IPS-20b (cell line): Measurements from ENCODE around the gene SBF2.

ENCODE experiments used
- H3K27ac ChIP-seq: one replicate; pipeline ENCODE4 v1.5.1; 2013; ENCODE audit warnings: low read length
- H3K27me3 ChIP-seq: 2 replicates; pipeline ENCODE4 v1.6.1; 2013; ENCODE audit warnings: mild to moderate bottlenecking, low read length, inconsistent platforms; ENCODE audit not compliant: insufficient read depth
- H3K36me3 ChIP-seq: 2 replicates; pipeline ENCODE4 v1.6.1; 2013; ENCODE audit warnings: low read depth, mild to moderate bottlenecking, inconsistent platforms, low read length, moderate library complexity; ENCODE audit not compliant: insufficient read depth
- H3K4me1 ChIP-seq: 2 replicates; pipeline ENCODE4 v1.6.1; 2013; ENCODE audit warnings: mild to moderate bottlenecking, control low read depth, inconsistent platforms, low read length, moderate library complexity; ENCODE audit not compliant: insufficient read depth
- H3K4me3 ChIP-seq: 2 replicates; pipeline ENCODE4 v1.5.1; 2013; ENCODE audit warnings: mild to moderate bottlenecking, low read length, inconsistent platforms
- H3K9ac ChIP-seq: 2 replicates; pipeline ENCODE4 v1.6.1; 2013; ENCODE audit warnings: low read depth, mild to moderate bottlenecking, inconsistent platforms, low read length, moderate library complexity
- H3K9me3 ChIP-seq: 2 replicates; pipeline ENCODE4 v1.6.1; 2013; ENCODE audit warnings: mild to moderate bottlenecking, low read depth, low read length, inconsistent platforms; ENCODE audit not compliant: insufficient read depth

SBF2 gene

DNA sequence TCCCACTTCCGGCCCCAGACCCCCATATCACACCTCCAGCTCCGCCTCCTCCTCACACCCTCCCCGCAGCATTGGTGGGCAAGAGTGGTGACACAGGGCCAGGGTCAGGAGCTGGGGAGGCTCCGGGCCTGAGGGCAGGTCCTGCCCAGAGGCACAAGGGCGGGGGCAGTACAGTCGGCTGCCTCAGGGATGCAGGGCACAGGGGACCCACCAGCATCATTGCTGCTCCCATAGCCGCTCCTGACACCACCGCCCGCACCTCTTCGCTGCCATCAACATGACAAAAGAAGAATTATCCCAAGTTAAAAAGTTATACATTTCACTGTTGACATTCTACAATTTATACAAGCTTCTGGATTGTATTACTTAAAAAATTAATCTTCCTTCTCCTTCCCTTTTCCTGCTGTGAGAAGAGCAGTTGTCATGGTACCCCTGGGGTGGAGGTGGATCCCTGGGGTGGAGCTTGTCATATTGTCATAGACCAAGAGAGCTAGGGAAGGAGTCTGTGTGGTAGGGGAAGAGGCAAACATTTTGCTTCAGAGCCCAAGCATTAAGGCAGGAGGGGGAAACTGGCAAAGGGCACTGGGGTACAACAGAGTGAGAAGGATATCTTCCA lies 4.1 kb downstream of the SBF2 start:
- Histone ChIP-seq H3K36me3 (peaks cover 5% of the 10 kb centered on the region; the same call in 1 of the 2 replicates), H3K9me3 (no peaks in the 10 kb centered on the region), H3K4me1 (peaks cover 9% of the 10 kb centered on the region; the same call in 1 of the 2 replicates), H3K4me3 (no peak overlapping the region), H3K9ac (no peak overlapping the region), H3K27me3 (peaks cover under 1% of the 10 kb centered on the region; the same call in 1 of the 2 replicates), H3K27ac (no peak overlapping the region)

DNA sequence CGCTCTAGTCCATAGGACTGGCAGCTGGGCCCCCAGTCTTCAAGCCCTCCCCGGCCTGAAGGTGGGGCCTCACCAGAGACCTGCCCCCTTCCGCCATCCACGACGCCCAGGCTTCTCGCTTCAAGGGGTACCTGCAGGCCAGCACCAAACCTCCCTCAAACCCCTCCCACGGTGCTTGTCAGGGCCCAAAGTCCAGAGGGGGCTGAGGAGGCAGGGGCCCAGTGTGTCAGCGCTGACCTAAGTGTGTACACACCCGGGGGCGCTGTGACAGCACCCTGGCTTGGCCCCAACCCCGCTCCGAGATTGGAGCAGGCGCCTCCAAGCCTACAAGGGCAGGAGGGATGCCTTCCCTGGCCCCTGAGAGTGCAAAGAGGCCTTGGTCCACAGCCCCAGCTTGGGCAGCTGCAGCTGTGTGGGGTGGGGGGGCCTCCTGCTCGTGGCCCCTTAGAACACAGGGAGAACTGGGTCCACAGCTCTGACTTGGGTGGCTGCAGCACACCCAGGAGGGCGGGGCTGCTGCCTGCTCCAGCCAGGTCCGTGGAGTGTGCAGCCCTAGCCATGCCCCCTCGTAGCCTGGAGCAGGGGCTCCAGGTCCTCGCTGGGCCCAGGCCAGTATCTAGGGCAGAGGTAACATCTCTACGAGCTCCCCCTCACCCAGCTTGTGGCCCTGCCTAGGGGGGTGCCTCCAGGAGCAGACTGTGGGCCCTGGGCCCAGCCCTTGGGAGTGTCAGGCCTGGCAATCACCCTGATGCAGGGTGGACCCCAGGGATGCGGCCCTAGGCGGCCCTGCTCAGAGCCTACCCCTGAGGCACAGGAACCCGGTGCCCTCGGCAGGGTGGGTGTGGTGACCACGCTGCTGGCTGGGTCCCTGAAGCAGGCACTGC lies 4.9 kb downstream of the SBF2 start:
- H3K9ac ChIP-seq = no peak overlapping the region
- no peaks in the 10 kb centered on the region for H3K27me3 ChIP-seq
- H3K4me3 ChIP-seq = no peak overlapping the region
- peaks cover 5% of the 10 kb centered on the region; the same call in 1 of the 2 replicates for H3K36me3 ChIP-seq
- no peaks in the 10 kb centered on the region for H3K9me3 ChIP-seq
- H3K4me1 ChIP-seq = peaks cover 9% of the 10 kb centered on the region; the same call in 1 of the 2 replicates
- H3K27ac ChIP-seq = no peak overlapping the region

DNA sequence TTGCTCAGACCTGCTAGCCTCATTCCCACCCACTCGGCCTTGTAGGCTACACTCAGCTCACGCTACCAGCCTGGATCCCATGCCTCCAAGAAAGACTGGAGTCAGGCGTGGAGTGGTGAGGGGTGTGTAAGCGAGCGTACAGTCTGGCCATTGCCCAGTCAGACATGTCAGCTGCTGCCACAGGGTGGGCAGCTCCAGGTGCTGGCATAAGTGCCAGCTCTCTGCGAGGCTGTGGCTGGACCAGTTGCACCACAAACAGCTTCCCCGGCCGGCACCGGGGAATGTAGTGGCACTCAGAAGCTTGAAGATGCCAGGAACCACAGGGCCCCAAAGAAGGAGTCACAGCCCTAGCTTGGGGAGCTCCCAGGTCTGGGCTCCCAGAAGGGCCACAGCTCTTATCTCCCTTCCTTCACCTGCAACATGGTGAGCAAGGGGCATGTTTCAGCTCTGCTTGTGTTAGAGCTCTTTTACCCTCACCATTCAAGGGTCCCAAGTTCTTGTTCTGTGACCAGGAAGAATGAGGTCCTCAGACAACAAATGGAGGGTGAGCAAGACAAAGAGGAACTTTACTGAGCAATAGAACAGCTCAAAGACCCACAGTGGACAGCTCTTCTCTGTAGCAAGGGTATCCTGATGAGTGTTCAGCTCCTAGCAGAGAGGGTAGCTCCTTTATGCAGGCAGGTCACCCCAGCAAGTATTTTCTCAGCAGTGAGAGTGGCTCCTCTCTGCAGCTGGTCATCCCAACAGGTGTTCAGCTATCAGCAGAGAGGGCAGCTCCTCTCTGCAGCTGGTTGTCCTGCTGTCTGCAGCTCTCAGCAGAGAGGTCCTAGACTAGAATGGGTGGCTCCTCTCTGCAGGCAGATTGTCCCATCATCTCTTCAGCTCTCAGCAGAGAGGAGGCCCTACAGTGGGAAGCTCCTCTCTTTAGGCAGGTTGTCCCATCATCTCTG lies 6.0 kb downstream of the SBF2 start:
- no peak overlapping the region for H3K4me3 ChIP-seq
- peaks cover 5% of the 10 kb centered on the region; the same call in 1 of the 2 replicates for H3K36me3 ChIP-seq
- no peak overlapping the region for H3K9ac ChIP-seq
- H3K4me1 ChIP-seq = peaks cover 8% of the 10 kb centered on the region; the same call in 1 of the 2 replicates
- no peaks in the 10 kb centered on the region for H3K9me3 ChIP-seq
- no peak overlapping the region for H3K27ac ChIP-seq
- no peaks in the 10 kb centered on the region for H3K27me3 ChIP-seq

DNA sequence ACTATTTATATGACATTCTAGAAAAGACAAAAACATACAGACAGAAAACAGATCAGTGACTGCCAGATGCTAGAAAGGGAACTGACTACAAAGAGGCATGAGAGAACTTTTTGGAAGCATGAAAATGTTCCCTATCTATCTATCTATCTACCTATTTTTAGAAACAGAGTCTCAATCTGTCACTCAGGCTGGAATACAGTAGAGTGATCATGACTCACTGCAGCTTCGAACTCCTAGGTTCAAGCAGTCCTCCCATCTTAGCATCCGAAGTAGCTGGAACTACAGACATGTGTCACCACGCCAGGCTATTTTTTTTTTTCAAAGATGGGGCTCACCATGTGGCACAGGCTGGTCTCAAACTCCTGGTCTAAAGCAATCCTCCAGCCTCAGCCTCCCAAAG lies 6.9 kb downstream of the SBF2 start:
- H3K4me1 ChIP-seq = 0 out of 2 replicates have a peak, but pooled peaks cover 3% of the 10 kb centered on the region
- H3K27ac ChIP-seq = no peak overlapping the region
- no peaks in the 10 kb centered on the region for H3K27me3 ChIP-seq
- H3K36me3 ChIP-seq = peaks cover 5% of the 10 kb centered on the region; the same call in 1 of the 2 replicates
- no peak overlapping the region for H3K4me3 ChIP-seq
- H3K9me3 ChIP-seq = no peaks in the 10 kb centered on the region
- no peak overlapping the region for H3K9ac ChIP-seq

DNA sequence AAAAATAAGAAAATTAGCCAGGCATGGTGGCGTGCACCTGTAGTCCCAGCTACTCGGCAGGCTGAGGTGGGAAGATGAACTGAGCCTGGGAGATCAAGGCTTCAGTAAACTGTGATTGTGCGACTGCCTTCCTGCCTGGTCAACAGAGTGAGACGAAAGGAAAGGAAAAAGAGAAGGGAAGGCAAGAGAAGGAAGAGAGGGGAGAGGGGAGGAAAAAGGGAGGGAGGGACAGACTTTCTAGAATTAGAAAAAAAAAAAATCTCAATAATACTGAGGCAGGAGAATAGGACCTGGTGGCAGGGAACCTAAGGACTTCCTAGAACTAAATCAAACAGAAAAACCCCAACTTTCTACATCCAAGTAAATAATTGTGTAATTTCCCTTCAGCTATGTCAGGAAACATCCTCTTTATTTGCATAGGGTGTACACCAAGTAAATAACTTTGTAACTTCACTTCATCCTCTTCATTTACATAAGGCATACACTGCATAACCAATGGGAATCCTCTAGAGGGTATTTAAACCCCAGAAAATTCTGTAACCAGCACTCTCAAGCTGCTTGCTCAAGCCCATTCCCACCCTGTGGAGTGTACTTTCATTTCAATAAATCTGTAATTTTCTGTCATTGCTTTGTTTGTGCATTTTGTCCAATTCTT lies 8.7 kb downstream of the SBF2 start:
- no peaks in the 10 kb centered on the region for H3K9me3 ChIP-seq

DNA sequence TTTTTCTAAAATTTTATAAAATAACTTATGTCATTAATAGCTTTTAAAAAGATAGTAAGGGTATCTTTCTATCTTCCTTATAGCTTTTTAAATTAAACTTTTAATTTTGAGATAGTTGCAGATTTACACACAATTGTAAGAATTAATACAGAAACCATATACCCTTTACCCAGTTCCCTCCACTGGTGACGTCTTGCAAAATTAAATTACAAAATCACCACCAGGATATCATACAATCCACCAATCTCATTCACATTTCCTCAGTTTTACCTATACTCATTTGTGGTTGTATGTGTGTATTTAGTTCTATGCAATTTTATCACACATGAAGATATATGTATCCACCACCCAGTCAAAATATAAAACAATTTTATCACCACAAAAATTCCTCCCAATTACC lies 10.0 kb downstream of the SBF2 start:
- H3K4me1 ChIP-seq = no peaks in the 10 kb centered on the region
- no peak overlapping the region for H3K9ac ChIP-seq
- no peaks in the 10 kb centered on the region for H3K9me3 ChIP-seq
- no peak overlapping the region for H3K27ac ChIP-seq
- H3K27me3 ChIP-seq = no peaks in the 10 kb centered on the region
- H3K36me3 ChIP-seq = peaks cover 5% of the 10 kb centered on the region; the same call in 1 of the 2 replicates
- H3K4me3 ChIP-seq = no peak overlapping the region

More for the DNA sequence above, 8.7 kb downstream of the SBF2 start:
- Histone ChIP-seq H3K36me3 (peaks cover 5% of the 10 kb centered on the region; the same call in 1 of the 2 replicates), H3K9ac (no peak overlapping the region), H3K4me3 (no peak overlapping the region), H3K27me3 (no peaks in the 10 kb centered on the region), H3K27ac (no peak overlapping the region), H3K4me1 (0 out of 2 replicates have a peak, but pooled peaks cover 3% of the 10 kb centered on the region)

DNA sequence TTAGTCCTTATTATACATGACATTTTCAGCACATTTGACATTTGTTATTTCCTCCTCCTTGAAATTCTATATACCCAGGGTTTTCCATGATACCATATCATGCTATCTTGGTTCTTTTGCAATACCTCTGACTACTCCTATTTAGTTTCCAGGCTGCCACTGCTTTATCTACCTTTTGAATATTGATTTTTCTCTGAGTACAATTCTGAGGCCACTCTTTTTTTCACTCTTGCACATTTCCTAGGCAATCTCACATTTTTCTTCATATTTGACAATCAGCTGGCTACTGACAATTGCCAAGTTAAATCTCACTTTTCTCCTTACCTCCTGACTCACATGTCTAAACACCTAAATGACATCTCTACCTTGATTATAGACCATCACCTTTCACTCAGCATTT lies 11.9 kb downstream of the SBF2 start:
- peaks cover 5% of the 10 kb centered on the region; the same call in 1 of the 2 replicates for H3K4me1 ChIP-seq
- no peaks in the 10 kb centered on the region for H3K27me3 ChIP-seq
- no peak overlapping the region for H3K27ac ChIP-seq
- no peaks in the 10 kb centered on the region for H3K9me3 ChIP-seq
- no peak overlapping the region for H3K9ac ChIP-seq
- no peaks in the 10 kb centered on the region for H3K36me3 ChIP-seq
- no peak overlapping the region for H3K4me3 ChIP-seq

DNA sequence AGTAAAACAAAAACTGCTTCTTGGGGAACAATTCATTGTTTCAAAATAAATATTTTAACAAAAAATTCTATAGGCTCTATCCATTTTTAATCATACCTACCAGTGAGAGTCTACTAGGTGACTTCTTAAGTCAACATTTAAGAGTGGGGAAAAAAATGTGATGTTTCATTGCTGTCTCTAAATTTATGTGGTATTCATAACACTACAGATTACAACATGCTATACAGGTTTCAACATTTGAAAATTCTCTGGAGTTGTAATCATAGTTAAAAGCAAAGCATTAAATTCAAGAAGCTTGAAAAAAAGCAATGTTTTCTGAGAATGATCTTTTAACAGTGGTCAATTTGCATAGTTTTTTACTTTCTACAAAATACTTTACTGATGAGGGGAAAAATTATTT lies 18.3 kb downstream of the SBF2 start:
- Histone ChIP-seq H3K9ac (no peak overlapping the region), H3K9me3 (no peaks in the 10 kb centered on the region), H3K36me3 (no peaks in the 10 kb centered on the region), H3K27ac (no peak overlapping the region), H3K4me3 (no peak overlapping the region), H3K27me3 (no peaks in the 10 kb centered on the region), H3K4me1 (peaks cover 8% of the 10 kb centered on the region; the same call in 1 of the 2 replicates)

DNA sequence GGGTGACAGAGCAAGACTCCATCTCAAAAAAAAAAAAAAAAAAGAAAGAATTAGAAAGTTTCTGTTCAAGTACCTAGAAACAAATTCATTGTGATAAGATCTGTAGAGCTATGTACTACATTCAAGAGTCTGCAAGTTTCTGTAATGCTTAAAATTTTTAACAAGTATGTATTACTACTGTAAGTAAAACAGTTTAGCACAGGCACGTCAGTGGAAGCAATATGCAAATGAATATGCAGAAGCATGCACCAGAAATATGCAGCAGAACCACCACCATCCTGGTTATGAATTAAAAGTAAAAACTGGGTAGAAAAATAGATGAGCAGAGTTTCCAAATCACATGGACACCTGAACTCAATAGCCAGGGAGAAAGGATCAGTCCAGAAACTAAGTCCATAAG lies 19.3 kb downstream of the SBF2 start:
- H3K4me3 ChIP-seq = no peak overlapping the region
- H3K4me1 ChIP-seq = peaks cover 8% of the 10 kb centered on the region; the same call in 1 of the 2 replicates
- no peak overlapping the region for H3K9ac ChIP-seq
- H3K27ac ChIP-seq = no peak overlapping the region
- no peaks in the 10 kb centered on the region for H3K36me3 ChIP-seq
- no peaks in the 10 kb centered on the region for H3K9me3 ChIP-seq
- H3K27me3 ChIP-seq = no peaks in the 10 kb centered on the region

DNA sequence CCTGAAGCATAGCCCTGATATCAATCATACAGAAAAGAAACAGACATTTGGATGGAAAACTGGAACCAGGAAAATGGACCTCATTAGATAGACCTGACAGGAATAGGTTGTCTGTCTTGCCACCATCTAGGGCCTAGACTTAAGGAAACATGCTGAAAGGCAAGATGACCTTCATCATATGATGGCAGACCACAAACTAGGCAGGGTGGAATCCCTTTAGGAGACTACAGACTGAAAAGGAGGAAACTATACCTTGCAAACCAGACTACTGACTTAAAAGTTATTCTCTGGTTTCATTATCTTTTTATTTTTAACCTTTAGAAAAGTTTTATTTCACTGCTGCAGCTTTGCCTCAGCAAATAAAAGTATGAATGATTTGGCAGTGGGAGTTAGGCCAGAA lies 20.3 kb downstream of the SBF2 start:
- H3K9ac ChIP-seq = no peak overlapping the region
- no peaks in the 10 kb centered on the region for H3K36me3 ChIP-seq
- H3K4me1 ChIP-seq = peaks cover 8% of the 10 kb centered on the region; the same call in 1 of the 2 replicates
- H3K9me3 ChIP-seq = no peaks in the 10 kb centered on the region
- H3K27me3 ChIP-seq = no peaks in the 10 kb centered on the region
- H3K27ac ChIP-seq = no peak overlapping the region
- H3K4me3 ChIP-seq = no peak overlapping the region

DNA sequence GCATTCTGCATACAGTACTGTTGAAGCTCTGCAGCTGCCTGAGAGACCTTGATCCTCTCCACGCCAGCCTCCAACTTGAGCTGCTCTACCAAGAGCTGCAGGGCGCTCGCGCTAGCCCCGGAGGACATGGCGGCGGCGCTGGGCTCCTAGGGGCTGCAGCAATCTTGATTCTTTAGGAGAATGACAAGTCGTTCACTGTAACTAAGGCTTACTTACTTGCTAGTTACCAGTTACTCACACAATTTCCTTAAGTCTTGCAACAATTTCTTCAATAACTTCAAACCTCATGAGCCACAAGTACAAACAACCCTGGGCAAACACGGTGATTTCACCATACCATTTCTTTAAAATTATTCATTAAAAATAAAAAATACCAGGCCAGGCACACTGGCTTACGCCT lies 21.9 kb downstream of the SBF2 start:
- no peak overlapping the region for H3K4me3 ChIP-seq
- H3K9ac ChIP-seq = no peak overlapping the region
- H3K27ac ChIP-seq = no peak overlapping the region
- no peaks in the 10 kb centered on the region for H3K9me3 ChIP-seq
- peaks cover 3% of the 10 kb centered on the region; the same call in 1 of the 2 replicates for H3K4me1 ChIP-seq
- no peaks in the 10 kb centered on the region for H3K36me3 ChIP-seq
- no peaks in the 10 kb centered on the region for H3K27me3 ChIP-seq
